Measurements from ENCODE around the gene CDC37L1.
"Not testable (repeated sequence)": the region's sequence is repeated elsewhere in the genome, so short reads cannot be mapped to it uniquely, and the experiment has no call there.

CDC37L1 gene

GRCh38 chr9:4679268-4680172 is at the start of gene CDC37L1:
CDC37L1 (plus strand) TSS chr9:4679569; CDS start chr9:4679768, 199 bp downstream.
- DNase-seq = peak; percentile 79 to 99 (median 96)

- no peak for DNase-seq
Observed at GRCh38 chr9:4630836-4631235, 48.5 kb upstream of the CDC37L1 start.

DNA sequence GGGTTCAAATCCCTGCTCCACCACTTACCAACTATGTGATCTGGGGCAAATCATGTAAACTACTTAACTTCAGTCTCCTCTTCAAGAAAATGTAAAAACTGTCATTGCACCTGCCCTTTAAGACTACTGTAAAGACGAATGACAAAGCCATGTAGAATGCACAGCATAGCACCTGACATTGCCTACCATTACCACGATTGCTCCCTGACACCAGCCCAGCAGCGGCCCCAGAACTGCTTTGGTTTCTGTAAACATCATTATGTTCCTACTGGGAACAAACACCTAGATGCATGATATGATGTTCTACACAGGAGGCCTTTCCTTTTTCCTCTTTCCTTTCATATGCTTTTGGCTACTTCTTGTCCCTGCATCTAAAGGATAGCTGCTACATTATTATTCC is 40.4 kb upstream of the CDC37L1 start:
- DNase-seq = no peak

DNA sequence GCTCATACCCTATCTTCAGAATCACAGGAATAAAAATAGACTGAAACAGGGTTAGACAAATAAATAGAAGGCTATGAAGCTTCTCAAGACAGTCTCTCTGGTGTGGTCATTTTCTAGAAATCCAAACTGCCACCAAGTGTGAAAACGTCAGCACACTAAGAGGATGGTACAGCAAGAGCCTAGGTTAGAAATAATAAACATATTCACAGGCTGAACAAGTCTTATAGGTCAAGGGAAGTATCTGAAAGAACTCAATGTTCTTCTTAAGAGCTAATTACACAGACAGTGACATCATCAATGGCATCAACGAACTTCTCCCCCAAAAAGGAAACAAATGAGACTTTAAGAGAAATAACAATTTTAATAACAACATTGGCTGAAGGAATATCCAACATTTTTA is 39.9 kb upstream of the CDC37L1 start:
- DNase-seq = no peak

DNA sequence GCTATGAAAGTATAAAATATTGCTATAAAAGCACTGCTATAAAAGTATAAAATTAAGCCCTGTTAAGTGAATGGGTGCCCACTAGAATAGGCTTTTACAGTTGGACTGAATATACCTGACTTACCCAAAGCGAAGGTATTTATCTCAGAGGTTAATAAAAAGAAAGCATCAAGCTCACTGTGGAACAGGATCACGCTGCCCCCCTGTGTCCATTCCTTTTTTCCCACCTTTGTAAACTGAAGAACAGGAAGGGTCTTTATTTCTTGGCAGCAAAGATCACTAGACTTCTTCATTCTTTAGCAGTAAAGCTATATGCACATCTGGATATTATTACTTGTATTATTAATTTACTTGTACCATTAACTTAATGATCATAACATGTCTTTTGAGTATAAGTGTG is 39.3 kb upstream of the CDC37L1 start:
- peak in 1 of 51 donors; percentile 1 for DNase-seq

GRCh38 chr9:4642351-4642750 is 37.0 kb upstream of the CDC37L1 start:
- DNase-seq = no peak

GRCh38 chr9:4654084-4654483 is 25.3 kb upstream of the CDC37L1 start:
- no peak for DNase-seq

DNA sequence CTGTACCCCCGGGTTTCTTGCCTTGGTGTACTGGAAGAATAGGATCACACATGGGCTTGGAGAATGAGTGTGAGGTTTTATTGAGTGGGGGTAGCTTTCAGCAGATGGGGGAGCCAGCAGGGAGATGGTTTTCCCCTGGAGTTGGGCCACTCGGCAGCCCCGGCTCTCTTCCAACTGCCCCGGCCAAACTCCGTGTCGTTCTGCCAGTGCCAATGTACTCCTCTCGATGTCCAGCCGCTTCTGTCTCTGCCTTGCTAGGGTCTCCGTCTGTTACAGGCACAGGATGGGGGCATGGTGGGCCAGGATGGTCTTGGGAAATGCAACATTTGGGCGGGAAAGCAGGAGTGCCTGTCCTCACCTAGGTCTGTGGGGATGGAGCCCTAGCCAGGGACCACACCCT is 24.8 kb upstream of the CDC37L1 start:
- DNase-seq = no peak

DNA sequence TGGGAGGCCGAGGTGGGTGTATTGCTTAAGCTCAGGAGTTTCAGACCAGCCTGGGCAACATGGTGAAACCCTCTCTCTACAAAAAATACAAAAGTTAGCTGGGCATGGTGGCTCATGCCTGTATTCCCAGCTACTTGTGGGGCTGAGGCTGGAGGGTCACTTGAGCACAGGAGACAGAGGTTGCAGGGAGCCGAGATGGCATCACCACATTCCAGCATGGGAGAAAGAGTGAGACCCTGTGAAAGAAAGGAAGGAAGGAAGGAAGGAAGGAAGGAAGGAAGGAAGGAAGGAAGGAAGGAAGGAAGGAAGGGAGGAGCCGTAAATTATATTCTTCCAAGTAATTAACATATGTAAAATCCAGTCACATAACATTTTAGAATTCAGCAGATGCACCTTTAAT is 23.2 kb upstream of the CDC37L1 start:
- DNase-seq = not testable (repeated sequence)

GRCh38 chr9:4656621-4657020 is 22.7 kb upstream of the CDC37L1 start:
- no peak for DNase-seq

GRCh38 chr9:4657426-4658159 is 21.8 kb upstream of the CDC37L1 start:
- no peak for DNase-seq

DNA sequence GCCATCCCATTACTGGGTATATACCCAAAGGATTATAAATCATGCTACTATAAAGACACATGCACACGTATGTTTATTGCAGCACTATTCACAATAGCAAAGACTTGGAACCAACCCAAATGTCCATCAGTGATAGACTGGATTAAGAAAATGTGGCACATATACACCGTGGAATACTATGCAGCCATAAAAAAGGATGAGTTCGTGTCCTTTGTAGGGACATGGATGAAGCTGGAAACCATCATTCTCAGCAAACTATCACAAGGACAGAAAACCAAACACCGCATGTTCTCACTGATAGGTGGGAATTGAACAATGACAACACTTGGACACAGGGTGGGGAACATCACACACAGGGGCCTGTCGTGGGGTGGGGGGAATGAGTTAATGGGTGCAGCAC is 18.7 kb upstream of the CDC37L1 start:
- DNase-seq = not testable (repeated sequence)

DNA sequence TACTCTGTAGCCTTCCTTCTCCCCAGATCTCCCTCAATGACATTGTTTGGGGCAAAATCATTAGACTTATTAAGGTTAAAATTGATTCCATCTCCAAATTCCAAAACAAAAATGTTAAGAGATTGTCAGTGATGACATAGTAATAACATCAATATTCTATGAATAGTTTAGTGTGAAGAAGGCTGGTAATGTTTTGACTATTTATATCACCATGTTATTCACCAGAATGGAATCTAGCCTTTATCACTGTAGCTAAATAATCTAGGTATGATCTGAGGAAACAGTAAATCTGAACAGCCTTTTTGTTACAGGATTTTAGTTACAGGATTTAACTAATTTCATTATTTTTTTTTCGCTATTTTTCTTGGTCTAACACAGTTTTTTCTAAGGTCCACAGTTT is 18.2 kb upstream of the CDC37L1 start:
- no peak for DNase-seq

- no peak for DNase-seq
Observed at GRCh38 chr9:4661611-4662010, 17.8 kb upstream of the CDC37L1 start.

DNA sequence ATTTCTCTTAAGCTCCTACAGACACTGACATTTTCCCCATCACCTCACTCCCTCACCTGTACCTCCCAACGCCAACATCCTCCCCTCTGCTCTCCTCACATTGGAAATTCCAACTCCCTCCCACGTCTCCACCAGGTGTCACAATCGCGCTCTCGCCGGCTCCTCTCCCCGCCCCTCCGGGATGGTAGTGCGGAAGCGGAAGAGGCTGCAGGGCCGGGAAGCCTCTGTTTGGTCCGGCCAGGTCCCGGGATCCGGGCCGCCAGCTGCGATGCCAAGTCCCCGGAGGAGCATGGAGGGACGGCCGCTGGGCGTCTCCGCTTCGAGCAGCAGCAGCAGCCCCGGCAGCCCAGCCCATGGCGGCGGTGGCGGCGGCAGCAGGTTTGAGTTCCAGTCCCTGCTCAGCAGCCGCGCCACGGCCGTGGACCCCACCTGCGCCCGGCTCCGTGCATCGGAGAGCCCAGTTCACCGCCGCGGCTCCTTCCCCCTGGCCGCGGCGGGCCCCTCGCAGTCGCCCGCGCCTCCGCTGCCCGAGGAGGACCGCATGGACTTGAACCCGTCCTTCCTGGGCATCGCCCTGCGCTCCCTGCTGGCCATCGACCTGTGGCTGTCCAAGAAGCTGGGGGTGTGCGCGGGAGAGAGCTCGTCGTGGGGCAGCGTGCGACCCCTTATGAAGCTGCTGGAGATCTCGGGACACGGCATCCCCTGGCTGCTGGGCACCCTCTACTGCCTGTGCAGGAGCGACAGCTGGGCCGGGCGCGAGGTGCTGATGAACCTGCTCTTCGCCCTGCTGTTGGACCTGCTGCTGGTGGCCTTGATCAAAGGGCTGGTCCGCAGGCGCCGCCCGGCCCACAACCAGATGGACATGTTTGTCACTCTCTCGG is 17.0 kb upstream of the CDC37L1 start, which contains the start of gene PLPP6:
TSS of gene PLPP6 (plus strand) at position 187 of the 881 bp plus-strand sequence. CDS start at position 269, 82 bp downstream.
- DNase-seq = peak in 50 of 51 donors; percentile 18 to 89 (median 68)

DNA sequence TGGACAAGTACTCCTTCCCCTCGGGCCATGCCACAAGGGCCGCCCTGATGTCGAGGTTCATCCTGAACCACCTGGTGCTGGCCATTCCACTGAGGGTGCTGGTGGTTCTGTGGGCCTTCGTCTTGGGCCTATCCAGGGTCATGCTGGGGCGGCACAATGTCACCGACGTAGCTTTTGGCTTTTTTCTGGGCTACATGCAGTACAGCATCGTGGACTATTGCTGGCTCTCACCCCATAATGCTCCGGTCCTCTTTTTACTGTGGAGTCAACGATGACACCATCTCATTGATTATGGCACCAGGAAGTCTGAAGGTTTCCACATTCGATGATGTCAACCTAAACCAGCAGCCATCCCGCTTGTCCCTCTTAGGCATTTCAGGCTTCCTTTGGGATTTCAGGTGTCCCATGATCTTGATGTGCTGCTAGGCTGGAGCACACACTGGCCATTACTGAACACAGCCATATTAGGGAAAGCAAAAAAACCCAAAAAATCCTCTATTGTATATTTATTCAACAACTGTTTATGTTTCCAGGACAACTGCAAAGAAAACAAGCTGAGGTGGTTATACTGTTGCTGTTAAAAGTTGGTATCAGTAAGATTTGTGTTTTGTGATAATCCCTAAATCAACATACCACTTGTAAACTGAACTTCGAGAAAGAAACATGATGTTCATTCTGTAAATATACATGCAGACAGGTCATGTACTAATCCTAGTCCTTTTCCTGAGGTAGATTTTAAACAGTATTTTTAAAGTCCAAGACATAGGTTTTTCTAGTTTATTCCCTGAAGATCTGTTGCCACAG is 16.2 kb upstream of the CDC37L1 start:
- peak in 2 of 51 donors; percentile 36 to 45 for DNase-seq

GRCh38 chr9:4663956-4664355 is 15.4 kb upstream of the CDC37L1 start:
- no peak for DNase-seq

- peak in 1 of 51 donors; percentile 68 for DNase-seq
Observed at GRCh38 chr9:4665357-4665756, 14.0 kb upstream of the CDC37L1 start.

- DNase-seq = peak in 49 of 51 donors; percentile 7 to 78 (median 51)
Observed at GRCh38 chr9:4666042-4666699, 13.2 kb upstream of the CDC37L1 start, which contains the start of gene SPATA6L. SPATA6L (minus strand) TSS chr9:4666480; CDS start chr9:4666250, 230 bp downstream.

DNA sequence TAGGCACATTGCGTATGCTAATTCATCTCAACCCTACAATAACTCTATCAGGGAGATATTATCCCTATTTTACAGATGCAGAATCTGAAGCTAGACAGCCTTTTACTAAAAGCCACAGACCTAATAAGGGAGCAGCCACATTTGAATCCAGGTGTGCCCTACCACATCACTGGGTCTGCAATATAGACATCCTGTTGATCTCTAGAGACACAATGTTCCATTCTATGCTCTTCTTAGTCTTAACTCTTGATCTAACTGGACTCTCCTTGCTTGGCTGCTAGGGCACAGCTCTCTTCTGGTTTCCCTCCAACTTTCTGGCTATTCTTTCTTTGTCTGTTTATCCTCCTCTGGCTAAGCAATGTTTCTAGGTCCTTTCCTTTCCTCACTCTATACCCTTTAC is 11.7 kb upstream of the CDC37L1 start:
- DNase-seq = no peak
